Esophagus muscularis mucosa (tissue), 4 donors: ENCODE measurements around the gene CFD. TPM values are rescaled to one million over a fixed set of nuclear protein-coding genes. Genes with fewer than 3 reads are reported as not detected.

Experiments used
- DNase-seq: peaks from one replicate; pipeline ENCODE4 v3.0.0-alpha.2; 2017; ENCODE audit errors: extremely low spot score
- H3K27ac ChIP-seq, 4 donors: fragments of 200-600 bp; sonication (generic); replicated peaks in 1 of 4; 1 replicate in 3 of 4; 2 replicates in 1 of 4; pipeline ENCODE4 v1.5.1; 2016 to 2019; ENCODE audit warnings: mild to moderate bottlenecking in 1 of 4
- H3K27me3 ChIP-seq, 4 donors: fragments of 200-600 bp; sonication (generic); one replicate each; pipeline versions ENCODE4 v1.5.1 to v1.6.0; 2016 to 2019
- H3K36me3 ChIP-seq, 4 donors: fragments of 200-600 bp; sonication (generic); one replicate each; pipeline ENCODE4 v1.5.1; 2016 to 2019
- H3K4me1 ChIP-seq, 4 donors: fragments of 200-600 bp; sonication (generic); one replicate each; pipeline ENCODE4 v1.5.1; 2016 to 2019
- H3K4me3 ChIP-seq, 4 donors: fragments of 200-600 bp; sonication (generic); 1 replicate in 2 of 4; 2 replicates in 2 of 4; pipeline ENCODE4 v1.5.1; 2016 to 2019; ENCODE audit warnings: mild to moderate bottlenecking in 4 of 4, moderate library complexity in 1 of 4
- H3K9me3 ChIP-seq, 4 donors: fragments of 200-600 bp; sonication (generic); 1 replicate in 3 of 4; 2 replicates in 1 of 4; pipeline ENCODE4 v1.5.1; 2016 to 2019
- CTCF ChIP-seq, 3 experiments: fragments of 200-600 bp in 2 of 3; fragments of 450-650 bp in 1 of 3; sonication (generic) in 2 of 3; IDR thresholded peaks; one replicate each; pipeline ENCODE4 v1.5.1; 2017 to 2019; ENCODE audit warnings: antibody characterized with exemption in 3 of 3, mild to moderate bottlenecking in 2 of 3, moderate library complexity in 1 of 3
- EP300 ChIP-seq: sonication (generic); formaldehyde crosslinking; IDR thresholded peaks from one replicate; pipeline ENCODE4 v1.6.1; 2017; ENCODE audit warnings: antibody characterized with exemption
- POLR2A ChIP-seq: fragments of 450-650 bp; IDR thresholded peaks from one replicate; pipeline ENCODE4 v1.6.1; 2017; ENCODE audit warnings: antibody characterized with exemption, moderate library complexity, mild to moderate bottlenecking, low read depth
- POLR2AphosphoS5 ChIP-seq, 2 donors: sonication (generic); formaldehyde crosslinking; IDR thresholded peaks; one replicate each; pipeline ENCODE4 v1.6.1; 2017; ENCODE audit warnings: antibody characterized with exemption in 2 of 2
- WGBS: methylation state at CpG from one replicate; pipeline ENCODE4 v1.1.5; 2018; 5-methylcytosine and 5-hydroxymethylcytosine counted together
- intact Hi-C: fragments of 100-400 bp; cut with DNase I; formaldehyde crosslinking; loops from one replicate; pipeline ENCODE4 v1.15.1; 2023
- total RNA-seq, 4 donors: library from RNA; depleted of rRNA; stranded (reverse); fragments of >200 nt; gene quantifications; one replicate each; pipeline versions ENCODE4 v1.1.0 to v1.2.1, GENCODE V29; 2016

Gene CFD
- total RNA-seq, 4 donors from 2014 or later, result 298 to 1,068 (median 643) TPM

GRCh38 chr19:866769-867300, 7.4 kb downstream of the CFD start:
- Histone ChIP-seq H3K27me3 (peaks cover 0 to 15% (median 2%) of the 10 kb centered on the region in 4 donors), H3K9me3 (no peaks in the 10 kb centered on the region), H3K4me3 (no peak overlapping the region), H3K36me3 (peaks cover 6 to 44% (median 39%) of the 10 kb centered on the region in 4 donors), H3K27ac (no peak overlapping the region), H3K4me1 (peaks cover 20 to 52% (median 47%) of the 10 kb centered on the region in 4 donors)
- DNase-seq, result no peak
- intact Hi-C loops, result loop anchor here (10.0 kb wide), 1 partner anchor 62 kb away; no protein-coding TSS in a partner anchor
- TF ChIP-seq POLR2AphosphoS5 (IDR thresholded peaks at IDR 0.05) (no peak), CTCF (IDR thresholded peaks at IDR 0.05) (no peak), EP300 (no peak), POLR2A (no peak)
- WGBS, result 83% methylated on average over 30 of the region's 38 CpGs

GRCh38 chr19:867301-867793, 7.9 kb downstream of the CFD start:
- no peak overlapping the region for H3K4me3 ChIP-seq
- TF ChIP-seq EP300 (no peak), POLR2A (no peak), POLR2AphosphoS5 (IDR thresholded peaks at IDR 0.05) (no peak), CTCF (IDR thresholded peaks at IDR 0.05) (no peak)
- H3K9me3 ChIP-seq, result no peaks in the 10 kb centered on the region
- intact Hi-C loops, result loop anchor here (10.0 kb wide), 1 partner anchor 63 kb away; no protein-coding TSS in a partner anchor
- no peak for DNase-seq
- peaks cover 6 to 49% (median 42%) of the 10 kb centered on the region in 4 donors for H3K36me3 ChIP-seq
- WGBS, result 85% methylated on average over 8 of the region's 16 CpGs
- peaks cover 0 to 10% (median 0%) of the 10 kb centered on the region in 4 donors for H3K27me3 ChIP-seq
- H3K4me1 ChIP-seq, result peaks cover 24 to 52% (median 47%) of the 10 kb centered on the region in 4 donors
- no peak overlapping the region for H3K27ac ChIP-seq

DNA sequence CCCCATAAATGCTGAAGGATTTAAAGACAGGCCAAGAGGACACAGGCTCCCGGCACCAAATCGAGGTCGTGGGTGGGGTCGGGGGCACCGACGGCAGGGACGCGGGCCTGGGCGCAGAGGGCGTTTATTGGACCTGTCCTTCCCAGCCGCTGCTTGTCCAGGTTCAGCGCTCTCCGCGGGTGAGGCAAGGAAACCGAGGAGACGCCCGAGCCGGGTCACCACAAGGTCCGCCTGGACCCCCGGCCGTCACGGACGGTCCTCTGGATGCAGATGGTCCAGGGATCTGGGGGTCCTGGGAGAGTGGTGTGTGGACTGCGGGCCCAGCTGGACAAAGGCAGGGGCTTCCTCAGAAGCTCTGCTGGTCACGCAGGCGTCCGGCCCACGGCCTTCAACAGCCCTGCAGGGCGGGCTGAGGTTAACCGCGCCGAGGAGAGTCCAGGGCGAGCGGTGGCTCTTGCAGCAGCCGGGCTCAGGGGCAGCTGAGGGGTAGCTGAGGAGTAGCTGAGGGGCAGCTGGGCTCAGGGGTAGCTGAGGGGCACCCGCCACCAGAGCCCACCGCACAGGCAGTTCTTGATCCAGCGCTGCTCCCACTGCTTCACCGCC, 8.5 kb downstream of the CFD start:
- DNase-seq, result no peak
- intact Hi-C loops, result loop anchor here (10.0 kb wide), 1 partner anchor 63 kb away; no protein-coding TSS in a partner anchor
- WGBS, result 91% methylated on average over 11 of the region's 39 CpGs
- Histone ChIP-seq H3K36me3 (peaks cover 6 to 53% (median 44%) of the 10 kb centered on the region in 4 donors), H3K27me3 (peaks cover 0 to 4% (median 0%) of the 10 kb centered on the region in 4 donors), H3K4me1 (peaks cover 22 to 50% (median 46%) of the 10 kb centered on the region in 4 donors), H3K27ac (peak overlapping the region in 3 of 4 donors; percentile 76 to 86 (median 82)), H3K9me3 (no peaks in the 10 kb centered on the region), H3K4me3 (no peak overlapping the region)
- TF ChIP-seq POLR2A (no peak), POLR2AphosphoS5 (IDR thresholded peaks at IDR 0.05) (no peak), CTCF (IDR thresholded peaks at IDR 0.05) (no peak), EP300 (no peak)

GRCh38 chr19:868458-869244, 9.2 kb downstream of the CFD start:
- intact Hi-C loops, result loop anchor here (10.0 kb wide), 1 partner anchor 64 kb away; no protein-coding TSS in a partner anchor
- no peak overlapping the region for H3K4me3 ChIP-seq
- peaks cover 18 to 44% (median 41%) of the 10 kb centered on the region in 4 donors for H3K4me1 ChIP-seq
- H3K9me3 ChIP-seq, result no peaks in the 10 kb centered on the region
- H3K27ac ChIP-seq, result peak overlapping the region; percentile 68 to 86 (median 79)
- no peak for TF ChIP-seq EP300
- no peak for TF ChIP-seq POLR2A
- TF ChIP-seq POLR2AphosphoS5 (IDR thresholded peaks at IDR 0.05), result no peak
- TF ChIP-seq CTCF (IDR thresholded peaks at IDR 0.05), result no peak
- peaks cover 6 to 58% (median 49%) of the 10 kb centered on the region in 4 donors for H3K36me3 ChIP-seq
- WGBS, result 92% methylated on average over 33 of the region's 34 CpGs
- no peak for DNase-seq
- H3K27me3 ChIP-seq, result no peaks in the 10 kb centered on the region
